ENCODE measurements around the gene PRPF19.

GRCh38 chr11:60918939-60919265, 12.5 kb upstream of the PRPF19 start:
- TF ChIP-seq POLR2AphosphoS5 (IDR thresholded peaks at IDR 0.05) (no peak), CTCF (IDR thresholded peaks at IDR 0.05) (no peak)

Measured in esophagus muscularis mucosa (tissue), 3 donors.